MM.1S (cell line): ENCODE data around the gene PRDM10.

Experiments
- DNase-seq: peaks from one replicate; pipeline ENCODE4 v3.0.0-alpha.2; 2015
- H2AFZ ChIP-seq: fragments of 300-600 bp; sonication (generic); 2 replicates; pipeline ENCODE4 v1.6.0; 2016; ENCODE audit warnings: antibody characterized with exemption, low read length
- H3F3A ChIP-seq: fragments of 300-600 bp; sonication (generic); 2 replicates; pipeline ENCODE4 v1.6.1; 2016; ENCODE audit warnings: mild to moderate bottlenecking, antibody characterized with exemption, low read length, moderate library complexity, mixed read lengths; ENCODE audit not compliant: insufficient read depth
- H3K27ac ChIP-seq: fragments of 300-600 bp; sonication (generic); 2 replicates; pipeline ENCODE4 v1.5.1; 2016; ENCODE audit warnings: mild to moderate bottlenecking, low read length
- H3K27me3 ChIP-seq: fragments of 300-600 bp; sonication (generic); replicated peaks from 2 replicates; pipeline ENCODE4 v1.6.0; 2016; ENCODE audit warnings: low read length; ENCODE audit not compliant: insufficient read depth
- H3K36me3 ChIP-seq: fragments of 300-600 bp; sonication (generic); replicated peaks from 2 replicates; pipeline ENCODE4 v1.6.1; 2016; ENCODE audit warnings: mild to moderate bottlenecking, low read length, mixed read lengths; ENCODE audit not compliant: insufficient read depth
- H3K4me1 ChIP-seq: fragments of 300-600 bp; sonication (generic); 2 replicates; pipeline ENCODE4 v1.6.1; 2016; ENCODE audit warnings: low read length, mixed read lengths
- H3K4me2 ChIP-seq: fragments of 300-600 bp; sonication (generic); 2 replicates; pipeline ENCODE4 v1.6.0; 2016; ENCODE audit warnings: low read depth, low read length
- H3K4me3 ChIP-seq: fragments of 300-600 bp; sonication (generic); 2 replicates; pipeline ENCODE4 v1.5.1; 2016; ENCODE audit warnings: low read length, mixed read lengths
- H3K79me2 ChIP-seq: fragments of 300-600 bp; sonication (generic); 2 replicates; pipeline ENCODE4 v1.6.1; 2016; ENCODE audit warnings: mixed run types, low read length, mixed read lengths
- H3K9ac ChIP-seq: fragments of 300-600 bp; sonication (generic); 2 replicates; pipeline ENCODE4 v1.6.1; 2016; ENCODE audit warnings: low read length, mixed read lengths
- H3K9me2 ChIP-seq: fragments of 300-600 bp; sonication (generic); replicated peaks from 2 replicates; pipeline ENCODE4 v1.6.1; 2016; ENCODE audit warnings: mild to moderate bottlenecking, low read length, mixed read lengths; ENCODE audit not compliant: insufficient read depth
- H3K9me3 ChIP-seq: fragments of 300-600 bp; sonication (generic); replicated peaks from 2 replicates; pipeline ENCODE4 v1.6.1; 2016; ENCODE audit warnings: mild to moderate bottlenecking, low read length, mixed read lengths; ENCODE audit not compliant: insufficient read depth
- H4K20me1 ChIP-seq: fragments of 300-600 bp; sonication (generic); 2 replicates; pipeline ENCODE4 v1.6.1; 2016; ENCODE audit warnings: mild to moderate bottlenecking, low read length, moderate library complexity, mixed read lengths; ENCODE audit not compliant: insufficient read depth
- CTCF ChIP-seq: fragments of 300-600 bp; sonication (generic); IDR thresholded peaks from 2 replicates; pipeline ENCODE4 v1.5.1; 2016; ENCODE audit warnings: antibody characterized with exemption, low read length, mixed read lengths
- EZH2 ChIP-seq: fragments of 300-600 bp; sonication (generic); optimal IDR thresholded peaks from 2 replicates; pipeline ENCODE3; 2017; ENCODE audit warnings: low read depth, mild to moderate bottlenecking, antibody characterized with exemption, low read length, mixed read lengths
- EZH2phosphoT487 ChIP-seq: fragments of 300-600 bp; sonication (generic); IDR thresholded peaks from 2 replicates; pipeline ENCODE4 v1.6.1; 2018; ENCODE audit warnings: antibody characterized with exemption, low read length

The PRDM10 gene

GRCh38 chr11:130034236-130034635 is 31.6 kb upstream of the PRDM10 start:
- H3K27ac ChIP-seq, result no peak overlapping the region
- no peaks in the 10 kb centered on the region for H3K9me3 ChIP-seq
- no peaks in the 10 kb centered on the region for H3K36me3 ChIP-seq
- no peaks in the 10 kb centered on the region for H3K9me2 ChIP-seq
- no peak overlapping the region for H2AFZ ChIP-seq
- H3K79me2 ChIP-seq, result no peaks in the 10 kb centered on the region
- no peaks in the 10 kb centered on the region for H3K27me3 ChIP-seq
- no peaks in the 10 kb centered on the region for H3K4me1 ChIP-seq
- no peak overlapping the region for H3K9ac ChIP-seq
- no peak for DNase-seq
- no peak overlapping the region for H3K4me3 ChIP-seq
- TF ChIP-seq CTCF (no peak), EZH2phosphoT487 (no peak), EZH2 (no peak)
- no peaks in the 10 kb centered on the region for H4K20me1 ChIP-seq
- H3F3A ChIP-seq, result no peaks in the 10 kb centered on the region
- no peak overlapping the region for H3K4me2 ChIP-seq

- H2AFZ ChIP-seq, result no peak overlapping the region
- H4K20me1 ChIP-seq, result no peaks in the 10 kb centered on the region
- H3F3A ChIP-seq, result no peaks in the 10 kb centered on the region
- no peak for DNase-seq
- H3K9ac ChIP-seq, result no peak overlapping the region
- H3K9me2 ChIP-seq, result no peaks in the 10 kb centered on the region
- H3K4me3 ChIP-seq, result no peak overlapping the region
- no peaks in the 10 kb centered on the region for H3K79me2 ChIP-seq
- H3K27me3 ChIP-seq, result no peaks in the 10 kb centered on the region
- H3K4me2 ChIP-seq, result no peak overlapping the region
- TF ChIP-seq CTCF (no peak), EZH2 (no peak), EZH2phosphoT487 (no peak)
- no peaks in the 10 kb centered on the region for H3K4me1 ChIP-seq
- no peaks in the 10 kb centered on the region for H3K9me3 ChIP-seq
- H3K27ac ChIP-seq, result no peak overlapping the region
- H3K36me3 ChIP-seq, result no peaks in the 10 kb centered on the region
Measured at GRCh38 chr11:130032931-130033330, 30.3 kb upstream of the PRDM10 start.

GRCh38 chr11:130031945-130032344 is 29.3 kb upstream of the PRDM10 start:
- Histone ChIP-seq H3K4me2 (no peak overlapping the region), H3F3A (no peaks in the 10 kb centered on the region), H3K4me3 (no peak overlapping the region), H4K20me1 (no peaks in the 10 kb centered on the region), H3K79me2 (no peaks in the 10 kb centered on the region), H2AFZ (no peak overlapping the region), H3K27me3 (no peaks in the 10 kb centered on the region), H3K4me1 (no peaks in the 10 kb centered on the region), H3K9ac (no peak overlapping the region), H3K9me2 (no peaks in the 10 kb centered on the region), H3K9me3 (no peaks in the 10 kb centered on the region), H3K36me3 (no peaks in the 10 kb centered on the region), H3K27ac (no peak overlapping the region)
- no peak for DNase-seq
- TF ChIP-seq EZH2phosphoT487 (no peak), EZH2 (no peak), CTCF (no peak)
